Measurements from ENCODE around the gene CCDC171. TPM values are rescaled to one million over a fixed set of nuclear protein-coding genes. Genes with fewer than 3 reads are reported as not detected.
"Not testable (repeated sequence)": the region's sequence is repeated elsewhere in the genome, so short reads cannot be mapped to it uniquely, and the experiment has no call there.

CCDC171 gene
- total RNA-seq, 3 donors from 2014 or later, result 0.63 to 0.73 (median 0.71) TPM

GRCh38 chr9:15600666-15601330, 48.0 kb downstream of the CCDC171 start:
- not testable (repeated sequence) for DNase-seq; H3K4me1 Mint-ChIP-seq (ENCODE audit: low read depth); H3K9me3 Mint-ChIP-seq; ATAC-seq; H3K36me3 Mint-ChIP-seq (ENCODE audit: insufficient read depth); H3K27me3 Mint-ChIP-seq (ENCODE audit: low read depth); H3K4me3 Mint-ChIP-seq

GRCh38 chr9:15606643-15607472, 54.0 kb downstream of the CCDC171 start:
- DNase-seq (no peak), ATAC-seq (no peak)
- Mint-ChIP-seq H3K9me3 (no peaks in the 10 kb centered on the region), H3K4me1 (ENCODE audit: low read depth) (no peaks in the 10 kb centered on the region), H3K27me3 (ENCODE audit: low read depth) (no peaks in the 10 kb centered on the region), H3K4me3 (no peak overlapping the region), H3K36me3 (ENCODE audit: insufficient read depth) (no peaks in the 10 kb centered on the region)

GRCh38 chr9:15612962-15613361, 60.1 kb downstream of the CCDC171 start:
- Mint-ChIP-seq H3K27me3 (ENCODE audit: low read depth) (no peaks in the 10 kb centered on the region), H3K9me3 (no peaks in the 10 kb centered on the region), H3K4me3 (no peak overlapping the region), H3K4me1 (ENCODE audit: low read depth) (no peaks in the 10 kb centered on the region), H3K36me3 (ENCODE audit: insufficient read depth) (no peaks in the 10 kb centered on the region)
- DNase-seq (no peak), ATAC-seq (peak in 1 of 2 donors; percentile 34)

GRCh38 chr9:15617782-15618181, 64.9 kb downstream of the CCDC171 start:
- no peaks in the 10 kb centered on the region for H3K9me3 Mint-ChIP-seq
- DNase-seq (no peak), ATAC-seq (no peak)
- no peaks in the 10 kb centered on the region for H3K4me1 Mint-ChIP-seq (ENCODE audit: low read depth)
- no peaks in the 10 kb centered on the region for H3K36me3 Mint-ChIP-seq (ENCODE audit: insufficient read depth)
- H3K27me3 Mint-ChIP-seq (ENCODE audit: low read depth), result no peaks in the 10 kb centered on the region
- no peak overlapping the region for H3K4me3 Mint-ChIP-seq

GRCh38 chr9:15618540-15619331, 65.9 kb downstream of the CCDC171 start:
- DNase-seq (no peak), ATAC-seq (no peak)
- Mint-ChIP-seq H3K9me3 (no peaks in the 10 kb centered on the region), H3K36me3 (ENCODE audit: insufficient read depth) (no peaks in the 10 kb centered on the region), H3K4me3 (no peak overlapping the region), H3K4me1 (ENCODE audit: low read depth) (no peaks in the 10 kb centered on the region), H3K27me3 (ENCODE audit: low read depth) (no peaks in the 10 kb centered on the region)

GRCh38 chr9:15622318-15622971, 69.6 kb downstream of the CCDC171 start:
- H3K27me3 Mint-ChIP-seq (ENCODE audit: low read depth), result no peaks in the 10 kb centered on the region
- ATAC-seq, result no peak
- H3K4me1 Mint-ChIP-seq (ENCODE audit: low read depth), result no peaks in the 10 kb centered on the region
- H3K4me3 Mint-ChIP-seq, result no peak overlapping the region
- no peaks in the 10 kb centered on the region for H3K9me3 Mint-ChIP-seq
- peaks cover 5% of the 10 kb centered on the region for H3K36me3 Mint-ChIP-seq (ENCODE audit: insufficient read depth)
- no peak for DNase-seq

GRCh38 chr9:15635752-15636151, 82.9 kb downstream of the CCDC171 start:
- no peaks in the 10 kb centered on the region for H3K4me1 Mint-ChIP-seq (ENCODE audit: low read depth)
- H3K9me3 Mint-ChIP-seq, result no peaks in the 10 kb centered on the region
- H3K27me3 Mint-ChIP-seq (ENCODE audit: low read depth), result no peaks in the 10 kb centered on the region
- no peak overlapping the region for H3K4me3 Mint-ChIP-seq
- DNase-seq (no peak), ATAC-seq (no peak)
- H3K36me3 Mint-ChIP-seq (ENCODE audit: insufficient read depth), result no peaks in the 10 kb centered on the region

GRCh38 chr9:15640121-15640520, 87.3 kb downstream of the CCDC171 start:
- H3K36me3 Mint-ChIP-seq (ENCODE audit: insufficient read depth), result no peaks in the 10 kb centered on the region
- ATAC-seq, result no peak
- no peaks in the 10 kb centered on the region for H3K27me3 Mint-ChIP-seq (ENCODE audit: low read depth)
- H3K4me3 Mint-ChIP-seq, result no peak overlapping the region
- H3K4me1 Mint-ChIP-seq (ENCODE audit: low read depth), result no peaks in the 10 kb centered on the region
- no peak for DNase-seq
- H3K9me3 Mint-ChIP-seq, result no peaks in the 10 kb centered on the region

- no peak overlapping the region for H3K4me3 Mint-ChIP-seq
- DNase-seq, result no peak
- H3K9me3 Mint-ChIP-seq, result no peaks in the 10 kb centered on the region
- H3K27me3 Mint-ChIP-seq (ENCODE audit: low read depth), result no peaks in the 10 kb centered on the region
- no peaks in the 10 kb centered on the region for H3K4me1 Mint-ChIP-seq (ENCODE audit: low read depth)
- no peaks in the 10 kb centered on the region for H3K36me3 Mint-ChIP-seq (ENCODE audit: insufficient read depth)
- no peak for ATAC-seq
These were observed 88.4 kb downstream of the CCDC171 start for GRCh38 chr9:15641291-15641690.

- no peaks in the 10 kb centered on the region for H3K4me1 Mint-ChIP-seq (ENCODE audit: low read depth)
- H3K36me3 Mint-ChIP-seq (ENCODE audit: insufficient read depth), result no peaks in the 10 kb centered on the region
- H3K27me3 Mint-ChIP-seq (ENCODE audit: low read depth), result no peaks in the 10 kb centered on the region
- ATAC-seq (no peak), DNase-seq (no peak)
- no peaks in the 10 kb centered on the region for H3K9me3 Mint-ChIP-seq
- H3K4me3 Mint-ChIP-seq, result no peak overlapping the region
These were observed 89.6 kb downstream of the CCDC171 start for GRCh38 chr9:15642369-15642962.

GRCh38 chr9:15670246-15670645, 117.4 kb downstream of the CCDC171 start:
- Mint-ChIP-seq H3K4me1 (ENCODE audit: low read depth) (no peaks in the 10 kb centered on the region), H3K27me3 (ENCODE audit: low read depth) (no peaks in the 10 kb centered on the region), H3K9me3 (peaks cover 6% of the 10 kb centered on the region), H3K4me3 (no peak overlapping the region), H3K36me3 (ENCODE audit: insufficient read depth) (peaks cover 2% of the 10 kb centered on the region)
- ATAC-seq, result no peak
- DNase-seq, result no peak

GRCh38 chr9:15670894-15671293, 118.1 kb downstream of the CCDC171 start:
- no peak for DNase-seq
- Mint-ChIP-seq H3K27me3 (ENCODE audit: low read depth) (no peaks in the 10 kb centered on the region), H3K4me3 (no peak overlapping the region), H3K4me1 (ENCODE audit: low read depth) (no peaks in the 10 kb centered on the region), H3K36me3 (ENCODE audit: insufficient read depth) (peaks cover 2% of the 10 kb centered on the region), H3K9me3 (peaks cover 10% of the 10 kb centered on the region)
- no peak for ATAC-seq

GRCh38 chr9:15693701-15694100, 140.9 kb downstream of the CCDC171 start:
- H3K4me1 Mint-ChIP-seq (ENCODE audit: low read depth), result no peaks in the 10 kb centered on the region
- DNase-seq (no peak), ATAC-seq (no peak)
- no peaks in the 10 kb centered on the region for H3K27me3 Mint-ChIP-seq (ENCODE audit: low read depth)
- H3K9me3 Mint-ChIP-seq, result no peaks in the 10 kb centered on the region
- no peak overlapping the region for H3K4me3 Mint-ChIP-seq
- H3K36me3 Mint-ChIP-seq (ENCODE audit: insufficient read depth), result no peaks in the 10 kb centered on the region

GRCh38 chr9:15696979-15697378, 144.1 kb downstream of the CCDC171 start:
- Mint-ChIP-seq H3K4me3 (no peak overlapping the region), H3K9me3 (no peaks in the 10 kb centered on the region), H3K36me3 (ENCODE audit: insufficient read depth) (no peaks in the 10 kb centered on the region), H3K4me1 (ENCODE audit: low read depth) (no peaks in the 10 kb centered on the region), H3K27me3 (ENCODE audit: low read depth) (no peaks in the 10 kb centered on the region)
- no peak for DNase-seq
- no peak for ATAC-seq
